ENCODE data around the gene PGF.
"Not testable (repeated sequence)": the region's sequence is repeated elsewhere in the genome, so short reads cannot be mapped to it uniquely, and the experiment has no call there.

The PGF gene

GRCh38 chr14:74938531-74939495, 16.6 kb downstream of the PGF start:
- DNase-seq: no peak

DNA sequence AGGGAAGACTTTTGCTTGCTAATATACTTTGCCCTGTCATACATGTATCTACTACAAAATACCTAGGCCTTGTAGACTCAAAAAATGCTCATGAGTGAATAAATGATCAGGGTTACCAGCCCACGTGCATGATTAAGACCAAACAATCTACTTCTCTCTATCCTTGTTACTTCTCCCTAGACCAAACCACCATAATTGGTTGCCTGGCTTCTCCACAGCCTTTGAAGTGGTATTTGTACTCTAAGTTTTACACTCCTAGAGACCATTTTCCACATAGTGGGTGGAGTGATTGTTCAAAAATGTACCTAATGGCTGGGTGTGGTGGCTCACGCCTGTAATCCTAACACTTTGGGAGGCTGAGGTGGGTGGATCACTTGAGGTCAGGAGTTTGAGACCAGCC, 18.2 kb downstream of the PGF start:
- DNase-seq: no peak

GRCh38 chr14:74936731-74937130, 18.7 kb downstream of the PGF start:
- DNase-seq: no peak

- DNase-seq: no peak
Measured at GRCh38 chr14:74936151-74936550, 19.2 kb downstream of the PGF start.

DNA sequence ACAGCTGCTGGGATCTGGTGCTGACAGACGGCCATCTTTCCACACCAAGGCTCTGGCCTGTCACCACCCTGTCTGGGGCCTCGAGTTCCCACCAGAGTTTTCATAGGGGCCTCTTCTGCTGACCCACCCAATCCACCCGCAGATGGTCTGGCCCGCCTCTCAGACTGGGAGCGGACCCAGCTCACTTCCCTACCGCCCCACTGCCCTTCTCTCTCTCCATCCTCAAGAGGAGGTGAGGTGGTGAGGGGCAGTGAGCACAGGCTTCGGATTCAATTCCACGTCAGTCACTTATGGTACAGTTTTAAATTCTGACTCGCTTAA, 20.1 kb downstream of the PGF start:
- DNase-seq: no peak

- DNase-seq: no peak
Measured at GRCh38 chr14:74934476-74935359, 20.7 kb downstream of the PGF start.

GRCh38 chr14:74934041-74934440, 21.4 kb downstream of the PGF start:
- no peak for DNase-seq

GRCh38 chr14:74932936-74933335, 22.5 kb downstream of the PGF start:
- DNase-seq: not testable (repeated sequence)

- DNase-seq: no peak
Measured at GRCh38 chr14:74932401-74932901, 22.9 kb downstream of the PGF start.

GRCh38 chr14:74931744-74932143, 23.7 kb downstream of the PGF start:
- not testable (repeated sequence) for DNase-seq

GRCh38 chr14:74929242-74929641, 26.2 kb downstream of the PGF start:
- no peak for DNase-seq

GRCh38 chr14:74927225-74927624, 28.2 kb downstream of the PGF start:
- no peak for DNase-seq

DNA sequence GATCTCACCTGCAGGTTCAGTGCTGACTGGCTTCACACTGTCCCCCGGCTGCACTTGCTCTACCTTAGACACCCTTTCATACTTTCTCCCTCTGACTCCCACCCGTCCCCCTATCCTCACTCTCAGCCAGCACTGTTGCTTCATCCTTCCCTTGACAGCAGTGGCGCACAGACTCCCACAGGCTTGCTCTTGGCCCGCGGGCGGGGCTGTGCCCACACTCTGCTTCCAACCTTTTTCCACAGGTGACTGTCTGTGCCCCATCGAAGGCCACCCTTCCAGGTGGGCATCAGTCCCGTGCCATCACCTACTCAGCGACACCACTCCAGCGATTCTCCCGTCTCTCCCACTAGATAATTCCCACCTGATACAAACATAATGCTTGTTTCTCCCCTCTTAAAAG, 31.3 kb downstream of the PGF start:
- no peak for DNase-seq

DNA sequence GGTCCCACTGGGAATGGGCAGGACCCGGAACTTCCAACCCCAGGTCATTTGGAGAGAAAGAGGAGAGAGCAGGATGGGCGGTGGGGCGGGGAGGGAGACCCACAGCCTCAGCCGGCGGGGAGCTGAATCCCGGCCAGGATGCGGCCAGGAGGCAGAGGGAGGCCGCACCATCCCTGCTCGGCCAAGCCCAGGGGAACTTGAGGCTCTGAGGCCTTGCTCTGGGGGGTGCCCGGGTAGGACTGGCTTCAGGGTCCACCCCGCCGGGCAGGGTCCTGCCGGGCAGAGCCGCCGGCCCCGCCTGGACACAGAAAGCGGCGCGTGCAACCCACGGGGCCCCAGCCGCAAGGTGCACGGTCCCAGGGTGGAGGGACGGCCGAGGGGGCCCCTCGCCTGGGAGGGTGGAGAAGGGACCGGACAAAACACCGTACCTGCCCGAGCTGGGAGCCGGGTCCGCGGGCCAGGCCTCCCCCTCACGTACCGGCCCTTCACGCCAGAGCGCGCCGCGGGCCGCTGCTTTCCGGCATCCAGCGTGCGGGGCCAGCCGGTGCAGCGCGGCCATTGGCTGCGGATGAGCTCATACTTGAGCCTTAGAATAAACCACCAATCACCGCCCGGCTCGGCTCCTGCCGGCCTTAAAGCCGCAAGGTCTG, 32.5 kb downstream of the PGF start, which contains the start of gene RPS6KL1:
RPS6KL1 (minus strand) TSS at position 509 of the 650 bp plus-strand sequence. CDS start 1,719 bp downstream, outside the sequence.
- DNase-seq: peak; percentile 50

- no peak for DNase-seq
Measured at GRCh38 chr14:74921987-74922751, 33.2 kb downstream of the PGF start.

GRCh38 chr14:74921053-74921620, 34.3 kb downstream of the PGF start:
- DNase-seq: no peak

GRCh38 chr14:74920281-74920680, 35.1 kb downstream of the PGF start:
- DNase-seq: no peak

- no peak for DNase-seq
Measured at GRCh38 chr14:74919421-74920165, 35.8 kb downstream of the PGF start.

GRCh38 chr14:74918380-74918779, 37.0 kb downstream of the PGF start:
- no peak for DNase-seq

GRCh38 chr14:74917646-74918081, 37.7 kb downstream of the PGF start:
- no peak for DNase-seq

DNA sequence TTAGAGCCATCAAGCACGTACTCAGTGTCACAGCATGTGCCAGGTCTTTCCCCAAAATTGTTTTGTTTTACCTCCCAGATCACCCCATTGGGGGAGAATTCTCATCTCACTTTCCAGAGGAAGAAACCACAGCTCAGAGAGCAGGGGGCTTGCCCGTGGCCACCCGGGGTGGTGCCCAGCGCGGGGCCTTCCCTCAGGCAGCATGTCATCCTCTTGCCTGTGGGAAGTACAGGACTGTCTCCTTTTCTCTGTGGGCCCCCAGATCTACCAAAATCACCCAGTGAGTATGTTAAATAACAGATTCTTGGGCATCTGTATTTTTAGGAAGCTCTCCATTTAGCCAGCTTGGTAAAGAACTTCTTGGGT, 38.2 kb downstream of the PGF start:
- no peak for DNase-seq

All from activated CD4-positive, alpha-beta T cell treated with anti-CD3 and anti-CD28 coated beads for 1 hour (primary cell).